Tibial artery (tissue), 4 donors: ENCODE data around the gene NLGN2.

Experiments
- DNase-seq, 2 donors: peaks; one replicate each; pipeline ENCODE4 v3.0.0-alpha.2; 2019
- H3K27ac ChIP-seq, 2 donors: fragments of 200-600 bp; sonication (generic) in 1 of 2; 1 replicate in 1 of 2; 2 replicates in 1 of 2; pipeline ENCODE4 v1.5.1; 2018 to 2019; ENCODE audit warnings: mild to moderate bottlenecking in 1 of 2
- H3K27me3 ChIP-seq, 2 donors: fragments of 200-600 bp; sonication (generic) in 1 of 2; one replicate each; pipeline versions ENCODE4 v1.5.1 to v1.6.0; 2016 to 2019
- H3K36me3 ChIP-seq, 3 donors: fragments of 200-600 bp; sonication (generic) in 2 of 3; one replicate each; pipeline ENCODE4 v1.5.1; 2016 to 2019; ENCODE audit warnings: mild to moderate bottlenecking in 2 of 3
- H3K4me1 ChIP-seq, 4 donors: fragments of 200-600 bp; sonication (generic) in 2 of 4; 1 replicate in 3 of 4; 2 replicates in 1 of 4; pipeline ENCODE4 v1.5.1; 2016 to 2019
- H3K4me3 ChIP-seq, 2 donors: fragments of 200-600 bp; sonication (generic) in 1 of 2; 1 replicate in 1 of 2; 2 replicates in 1 of 2; pipeline ENCODE4 v1.5.1; 2018 to 2019; ENCODE audit warnings: mild to moderate bottlenecking in 2 of 2
- H3K9me3 ChIP-seq, 3 donors: fragments of 200-600 bp; sonication (generic) in 1 of 3; one replicate each; pipeline ENCODE4 v1.5.1; 2016 to 2019
- CTCF ChIP-seq, 2 experiments: fragments of 200-600 bp in 1 of 2; fragments of 450-650 bp in 1 of 2; IDR thresholded peaks; one replicate each; pipeline ENCODE4 v1.5.1; 2017 to 2019; ENCODE audit warnings: antibody characterized with exemption in 2 of 2, mild to moderate bottlenecking in 1 of 2, moderate library complexity in 1 of 2
- intact Hi-C: fragments of 100-400 bp; cut with DNase I; formaldehyde crosslinking; loops from one replicate; pipeline ENCODE4 v1.15.0; 2023; ENCODE audit warnings: low total_unique reads

Gene NLGN2

DNA sequence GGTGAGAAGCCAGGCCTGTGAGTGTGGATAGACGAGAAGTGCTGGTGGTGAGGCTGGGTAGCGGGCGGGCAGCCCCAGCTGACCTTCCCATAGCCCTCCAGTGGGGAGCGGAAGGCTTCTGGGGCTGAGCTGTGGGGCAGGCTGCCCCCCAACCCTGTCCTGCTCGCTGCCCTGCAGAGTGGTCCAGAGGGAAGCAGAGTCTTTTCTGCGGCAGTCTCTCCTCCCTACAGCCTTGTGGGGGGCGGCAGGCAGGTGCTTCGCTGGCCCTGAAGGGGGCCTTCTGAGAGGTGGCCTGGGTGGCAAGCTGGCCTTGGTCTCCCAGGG is 3.7 kb downstream of the NLGN2 start:
- Histone ChIP-seq H3K4me3 (no peak overlapping the region), H3K4me1 (peaks cover 0 to 2% (median under 1%) of the 10 kb centered on the region in 4 donors), H3K27ac (no peak overlapping the region), H3K27me3 (no peaks in the 10 kb centered on the region), H3K9me3 (no peaks in the 10 kb centered on the region), H3K36me3 (peaks cover 10 to 53% (median 19%) of the 10 kb centered on the region in 3 donors)
- no peak for TF ChIP-seq CTCF (IDR thresholded peaks at IDR 0.05)
- intact Hi-C loops = no loop called here
- DNase-seq = no peak

GRCh38 chr17:7413346-7413985 is 5.8 kb downstream of the NLGN2 start:
- no peak for TF ChIP-seq CTCF (IDR thresholded peaks at IDR 0.05)
- H3K27ac ChIP-seq = no peak overlapping the region

DNA sequence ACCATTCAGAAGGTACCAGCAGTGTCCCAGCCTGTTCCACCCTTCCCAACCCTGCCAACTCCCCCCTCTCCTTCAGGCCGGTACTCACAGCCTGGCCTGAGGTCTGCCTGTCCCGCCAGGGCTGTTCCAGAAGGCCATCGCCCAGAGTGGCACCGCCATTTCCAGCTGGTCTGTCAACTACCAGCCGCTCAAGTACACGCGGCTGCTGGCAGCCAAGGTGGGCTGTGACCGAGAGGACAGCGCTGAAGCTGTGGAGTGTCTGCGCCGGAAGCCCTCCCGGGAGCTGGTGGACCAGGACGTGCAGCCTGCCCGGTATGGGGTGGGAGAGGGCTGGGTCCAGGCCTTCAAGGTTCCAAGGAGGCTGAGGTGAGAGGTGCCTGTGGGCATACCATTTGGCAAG is 7.2 kb downstream of the NLGN2 start:
- intact Hi-C loops = no loop called here
- no peak for DNase-seq
- Histone ChIP-seq H3K4me1 (no peaks in the 10 kb centered on the region), H3K4me3 (no peak overlapping the region), H3K36me3 (peaks cover under 1 to 52% (median 27%) of the 10 kb centered on the region in 3 donors), H3K27me3 (peaks cover 0 to 5% of the 10 kb centered on the region in 2 donors), H3K27ac (no peak overlapping the region), H3K9me3 (no peaks in the 10 kb centered on the region)
- TF ChIP-seq CTCF (IDR thresholded peaks at IDR 0.05) = no peak

More at GRCh38 chr17:7413346-7413985, 5.8 kb downstream of the NLGN2 start:
- no peak for DNase-seq
- H3K9me3 ChIP-seq = no peaks in the 10 kb centered on the region
- no peak overlapping the region for H3K4me3 ChIP-seq
- intact Hi-C loops = no loop called here
- no peaks in the 10 kb centered on the region for H3K4me1 ChIP-seq
- H3K27me3 ChIP-seq = no peaks in the 10 kb centered on the region
- peaks cover 10 to 66% (median 32%) of the 10 kb centered on the region in 3 donors for H3K36me3 ChIP-seq

DNA sequence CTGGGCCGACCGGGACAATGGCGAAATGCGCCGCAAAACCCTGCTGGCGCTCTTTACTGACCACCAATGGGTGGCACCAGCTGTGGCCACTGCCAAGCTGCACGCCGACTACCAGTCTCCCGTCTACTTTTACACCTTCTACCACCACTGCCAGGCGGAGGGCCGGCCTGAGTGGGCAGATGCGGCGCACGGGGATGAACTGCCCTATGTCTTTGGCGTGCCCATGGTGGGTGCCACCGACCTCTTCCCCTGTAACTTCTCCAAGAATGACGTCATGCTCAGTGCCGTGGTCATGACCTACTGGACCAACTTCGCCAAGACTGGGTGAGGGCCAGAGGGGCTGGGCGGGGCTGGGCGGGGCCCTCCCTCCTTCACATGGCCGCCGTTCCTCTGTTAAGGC is 8.1 kb downstream of the NLGN2 start:
- Histone ChIP-seq H3K4me3 (no peak overlapping the region), H3K27me3 (peaks cover 0 to 9% of the 10 kb centered on the region in 2 donors), H3K9me3 (no peaks in the 10 kb centered on the region), H3K4me1 (no peaks in the 10 kb centered on the region), H3K36me3 (peaks cover 0 to 43% (median 20%) of the 10 kb centered on the region in 3 donors), H3K27ac (no peak overlapping the region)
- intact Hi-C loops = no loop called here
- no peak for DNase-seq
- TF ChIP-seq CTCF (IDR thresholded peaks at IDR 0.05) = no peak

DNA sequence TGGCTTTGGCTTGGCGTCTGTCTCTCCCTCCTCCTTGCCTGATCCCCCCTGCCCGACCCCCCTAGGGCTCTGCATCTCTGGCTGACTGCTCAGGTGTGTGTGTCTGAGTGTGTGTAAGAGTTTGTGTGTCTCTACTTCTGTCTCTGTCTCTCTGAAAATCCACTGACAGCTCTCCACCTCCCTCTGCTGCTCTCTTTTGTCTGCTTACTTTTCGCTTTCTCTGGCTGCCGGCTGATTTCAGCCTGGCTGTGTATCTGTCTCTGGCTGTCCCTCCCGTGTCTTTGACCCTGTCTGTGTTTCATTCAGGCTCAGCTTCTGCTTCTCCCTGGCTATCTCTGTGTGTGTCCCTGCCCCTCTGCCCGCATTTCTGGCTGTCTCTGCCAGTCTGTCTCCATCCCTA is 8.7 kb downstream of the NLGN2 start:
- Histone ChIP-seq H3K9me3 (no peaks in the 10 kb centered on the region), H3K4me3 (no peak overlapping the region), H3K4me1 (no peaks in the 10 kb centered on the region), H3K27me3 (peaks cover 0 to 9% of the 10 kb centered on the region in 2 donors), H3K27ac (no peak overlapping the region), H3K36me3 (peaks cover 0 to 40% (median 20%) of the 10 kb centered on the region in 3 donors)
- no peak for DNase-seq
- TF ChIP-seq CTCF (IDR thresholded peaks at IDR 0.05) = no peak
- intact Hi-C loops = no loop called here
